HG03457 (cell line): ENCODE results near the gene CELF2.

ENCODE experiments used
- ATAC-seq: cut with Tn5 transposase; IDR thresholded peaks from one replicate; pipeline ENCODE4 v1.9.1; 2021; ENCODE audit warnings: moderate number of reproducible peaks; ENCODE audit not compliant: unreplicated experiment

The CELF2 gene

GRCh38 chr10:11215471-11215870, 197.8 kb downstream of the CELF2 start:
- ATAC-seq, result no peak

GRCh38 chr10:11217521-11217920, 199.8 kb downstream of the CELF2 start:
- no peak for ATAC-seq

GRCh38 chr10:11218395-11218794, 200.7 kb downstream of the CELF2 start:
- ATAC-seq, result no peak

GRCh38 chr10:11219431-11219830, 201.8 kb downstream of the CELF2 start:
- no peak for ATAC-seq

GRCh38 chr10:11223081-11223480, 205.4 kb downstream of the CELF2 start:
- no peak for ATAC-seq

- no peak for ATAC-seq
Measured at GRCh38 chr10:11223507-11224140, 206.0 kb downstream of the CELF2 start.

GRCh38 chr10:11224321-11224720, 206.6 kb downstream of the CELF2 start:
- ATAC-seq, result no peak

- no peak for ATAC-seq
Measured at GRCh38 chr10:11224792-11225416, 207.2 kb downstream of the CELF2 start.

GRCh38 chr10:11225935-11226334, 208.3 kb downstream of the CELF2 start:
- ATAC-seq, result peak; percentile 50

- peak; percentile 45 for ATAC-seq
Measured at GRCh38 chr10:11227103-11227502, 209.4 kb downstream of the CELF2 start.

- ATAC-seq, result no peak
Measured at GRCh38 chr10:11229893-11230292, 212.2 kb downstream of the CELF2 start.

- ATAC-seq, result no peak
Measured at GRCh38 chr10:11230498-11231167, 213.0 kb downstream of the CELF2 start.

- ATAC-seq, result no peak
Measured at GRCh38 chr10:11231285-11231684, 213.6 kb downstream of the CELF2 start.

GRCh38 chr10:11232222-11232961, 214.7 kb downstream of the CELF2 start:
- ATAC-seq, result no peak

GRCh38 chr10:11234857-11235531, 217.3 kb downstream of the CELF2 start:
- no peak for ATAC-seq

GRCh38 chr10:11235771-11236170, 218.1 kb downstream of the CELF2 start:
- ATAC-seq, result peak; percentile 18

GRCh38 chr10:11236234-11236633, 218.6 kb downstream of the CELF2 start:
- ATAC-seq, result peak; percentile 82

GRCh38 chr10:11237571-11237970, 219.9 kb downstream of the CELF2 start:
- no peak for ATAC-seq

GRCh38 chr10:11238893-11239292, 221.2 kb downstream of the CELF2 start:
- no peak for ATAC-seq

GRCh38 chr10:11240641-11241040, 223.0 kb downstream of the CELF2 start:
- no peak for ATAC-seq
